ENCODE measurements around the gene CDH23. TPM values are rescaled to one million over a fixed set of nuclear protein-coding genes. Genes with fewer than 3 reads are reported as not detected.

CDH23 gene
- total RNA-seq, 1 experiment from 2014 or later = 0.07 TPM

GRCh38 chr10:71467569-71468362 is 71.0 kb downstream of the CDH23 start:
- CTCF ChIA-PET = interaction anchor here (1.2 kb wide), 1 partner anchor 84 kb away, joined by 3 read pairs; no protein-coding TSS in a partner anchor
- BruUV-seq (replicated peaks) = no TSS peak
- no peak for DNase-seq
- H3K4me3 Mint-ChIP-seq (ENCODE audit: low read depth, unreplicated experiment) = no peak overlapping the region
- no peaks in the 10 kb centered on the region for H3K4me1 Mint-ChIP-seq (ENCODE audit: low read depth, unreplicated experiment)
- H3K36me3 Mint-ChIP-seq (ENCODE audit: insufficient read depth, unreplicated experiment) = no peaks in the 10 kb centered on the region
- H3K27me3 Mint-ChIP-seq (ENCODE audit: unreplicated experiment) = peaks cover 39% of the 10 kb centered on the region
- H3K9me3 Mint-ChIP-seq (ENCODE audit: low read depth, unreplicated experiment) = no peaks in the 10 kb centered on the region
- no peak overlapping the region for H3K27ac Mint-ChIP-seq (ENCODE audit: unreplicated experiment)
- intact Hi-C loops (cut with micrococcal nuclease; ENCODE audit: unreplicated experiment) = no loop called here
- TF ChIP-seq CTCF (IDR thresholded peaks at IDR 0.05; ENCODE audit: unreplicated experiment) = no peak

DNA sequence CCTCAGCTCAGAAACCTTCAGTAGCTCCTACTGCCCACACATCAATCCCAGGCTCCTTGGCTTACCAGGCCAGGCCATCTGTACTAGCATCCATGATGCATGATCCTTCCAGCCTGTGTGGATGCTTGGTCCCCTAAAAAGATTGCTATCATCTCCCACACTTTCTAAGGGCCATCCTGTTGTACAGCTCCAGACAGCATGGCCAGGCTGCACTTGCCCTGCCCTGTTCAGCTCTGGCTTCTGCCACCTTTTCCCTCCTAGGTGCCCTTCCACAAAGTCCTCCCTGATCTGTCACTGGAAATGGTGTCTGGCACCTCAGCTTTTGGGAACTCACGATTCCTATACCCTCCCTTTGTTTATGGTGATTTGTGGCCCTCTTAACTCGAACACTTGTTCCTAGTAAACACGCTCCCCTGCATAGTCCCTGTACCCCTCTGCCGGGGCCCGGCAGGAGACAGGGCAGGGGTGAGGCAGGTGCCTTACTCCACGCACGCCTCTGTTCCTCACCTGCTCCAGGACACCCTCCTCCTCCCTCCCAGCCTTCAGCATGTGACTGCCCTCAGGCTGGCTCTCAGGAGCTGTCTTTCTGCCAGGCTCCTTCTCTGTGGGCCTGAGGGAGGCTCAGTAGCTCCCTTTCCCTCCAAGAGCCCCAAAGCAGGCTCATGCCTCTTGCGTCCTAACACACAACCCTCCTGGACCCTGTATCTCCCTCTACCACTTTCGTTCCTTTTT is 71.8 kb downstream of the CDH23 start:
- H3K4me3 Mint-ChIP-seq (ENCODE audit: low read depth, unreplicated experiment) = no peak overlapping the region
- TF ChIP-seq CTCF (IDR thresholded peaks at IDR 0.05; ENCODE audit: unreplicated experiment) = no peak
- DNase-seq = no peak
- H3K27ac Mint-ChIP-seq (ENCODE audit: unreplicated experiment) = no peak overlapping the region
- H3K4me1 Mint-ChIP-seq (ENCODE audit: low read depth, unreplicated experiment) = no peaks in the 10 kb centered on the region
- no peaks in the 10 kb centered on the region for H3K36me3 Mint-ChIP-seq (ENCODE audit: insufficient read depth, unreplicated experiment)
- H3K27me3 Mint-ChIP-seq (ENCODE audit: unreplicated experiment) = peaks cover 33% of the 10 kb centered on the region
- BruUV-seq (replicated peaks) = no TSS peak
- CTCF ChIA-PET = interaction anchor here (1.2 to 1.3 kb wide), 2 partner anchors 9 to 85 kb away, joined by 3 read pairs; no protein-coding TSS in a partner anchor
- intact Hi-C loops (cut with micrococcal nuclease; ENCODE audit: unreplicated experiment) = no loop called here
- H3K9me3 Mint-ChIP-seq (ENCODE audit: low read depth, unreplicated experiment) = no peaks in the 10 kb centered on the region

DNA sequence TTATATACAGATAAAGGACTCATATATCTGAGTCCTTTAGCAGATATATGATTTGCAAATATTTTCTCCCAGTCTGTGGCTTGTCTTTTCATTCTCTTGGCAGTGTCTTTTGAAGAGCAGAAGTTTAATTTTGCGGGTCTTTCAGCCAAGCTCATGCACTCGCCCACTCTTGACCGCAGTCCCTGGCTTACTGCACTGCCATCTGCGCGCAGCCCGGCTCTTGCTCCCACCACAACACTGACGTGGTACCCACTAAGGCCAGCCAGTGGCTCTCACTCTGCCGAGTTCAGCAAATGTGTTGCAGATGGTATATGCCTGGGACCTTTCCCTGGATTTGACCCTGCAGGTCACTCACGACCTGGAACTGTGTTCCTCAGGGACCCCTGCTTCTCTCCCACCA is 74.3 kb downstream of the CDH23 start:
- CTCF ChIA-PET = no interaction called here

GRCh38 chr10:71471957-71472365 is 75.2 kb downstream of the CDH23 start:
- intact Hi-C loops (cut with micrococcal nuclease; ENCODE audit: unreplicated experiment) = no loop called here
- no peak for TF ChIP-seq CTCF (IDR thresholded peaks at IDR 0.05; ENCODE audit: unreplicated experiment)
- H3K27me3 Mint-ChIP-seq (ENCODE audit: unreplicated experiment) = peaks cover 48% of the 10 kb centered on the region
- no peaks in the 10 kb centered on the region for H3K9me3 Mint-ChIP-seq (ENCODE audit: low read depth, unreplicated experiment)
- no peak overlapping the region for H3K4me3 Mint-ChIP-seq (ENCODE audit: low read depth, unreplicated experiment)
- no peaks in the 10 kb centered on the region for H3K36me3 Mint-ChIP-seq (ENCODE audit: insufficient read depth, unreplicated experiment)
- CTCF ChIA-PET = no interaction called here
- H3K4me1 Mint-ChIP-seq (ENCODE audit: low read depth, unreplicated experiment) = no peaks in the 10 kb centered on the region
- DNase-seq = no peak
- no peak overlapping the region for H3K27ac Mint-ChIP-seq (ENCODE audit: unreplicated experiment)
- no TSS peak for BruUV-seq (replicated peaks)

More for the DNA sequence above, 74.3 kb downstream of the CDH23 start:
- no peaks in the 10 kb centered on the region for H3K4me1 Mint-ChIP-seq (ENCODE audit: low read depth, unreplicated experiment)
- H3K36me3 Mint-ChIP-seq (ENCODE audit: insufficient read depth, unreplicated experiment) = no peaks in the 10 kb centered on the region
- H3K27ac Mint-ChIP-seq (ENCODE audit: unreplicated experiment) = no peak overlapping the region
- no peaks in the 10 kb centered on the region for H3K9me3 Mint-ChIP-seq (ENCODE audit: low read depth, unreplicated experiment)
- BruUV-seq (replicated peaks) = no TSS peak
- H3K27me3 Mint-ChIP-seq (ENCODE audit: unreplicated experiment) = peaks cover 39% of the 10 kb centered on the region
- no peak overlapping the region for H3K4me3 Mint-ChIP-seq (ENCODE audit: low read depth, unreplicated experiment)
- intact Hi-C loops (cut with micrococcal nuclease; ENCODE audit: unreplicated experiment) = no loop called here
- DNase-seq = no peak
- no peak for TF ChIP-seq CTCF (IDR thresholded peaks at IDR 0.05; ENCODE audit: unreplicated experiment)
